Activated CD8-positive, alpha-beta memory T cell treated with anti-CD3 and anti-CD28 coated beads for 36 hours (primary cell): Measurements from ENCODE around the gene S1PR3. TPM values are rescaled to one million over a fixed set of nuclear protein-coding genes. Genes with fewer than 3 reads are reported as not detected.

Source experiments
- CTCF ChIA-PET: fragments of 350-600 bp; sonication (Branson Sonifier 250); formaldehyde crosslinking; loops from one replicate; lab custom pipeline; 2021; ENCODE audit warnings: antibody characterized with exemption; lab: Charles Lee
- POLR2A ChIA-PET: fragments of 350-600 bp; sonication (Branson Sonifier 250); formaldehyde crosslinking; loops from one replicate; lab custom pipeline; 2021; ENCODE audit warnings: antibody characterized with exemption; lab: Charles Lee
- total RNA-seq, 2 experiments: library from RNA; stranded (reverse); gene quantifications; one replicate each; pipeline ENCODE4 v1.2.3, GENCODE V29; 2021

S1PR3 gene
- total RNA-seq, 2 experiments from 2014 or later = 0.59 to 0.67 TPM

- POLR2A ChIA-PET = no interaction called here
- CTCF ChIA-PET = interaction anchor here (0.5 kb wide), 1 partner anchor 14 kb away, joined by 4 read pairs; no protein-coding TSS in a partner anchor
These were observed 61.3 kb downstream of the S1PR3 start for GRCh38 chr9:89052470-89053097.

DNA sequence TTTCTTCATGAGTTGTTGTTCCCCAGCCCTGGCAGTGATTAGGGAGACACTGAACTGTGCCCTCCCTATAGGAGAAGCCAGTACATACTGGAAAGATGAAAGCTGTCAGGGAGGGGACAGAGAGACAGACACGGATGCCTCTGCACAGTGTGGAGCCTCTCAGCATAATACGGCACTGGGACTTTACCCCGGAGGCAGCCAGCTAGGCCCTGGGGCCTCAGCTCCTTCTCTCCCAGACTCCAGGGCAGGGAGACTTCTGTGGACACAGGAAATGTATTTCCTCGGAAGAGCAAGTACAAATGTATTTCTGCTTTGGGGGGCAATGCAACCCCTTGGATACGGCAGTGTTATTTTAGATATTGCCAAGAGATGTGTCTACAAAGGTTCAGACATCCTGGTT is 62.0 kb downstream of the S1PR3 start:
- ChIA-PET CTCF (no interaction called here), POLR2A (no interaction called here)

Other genes starting within 250 kb of the S1PR3 start
- not detected for gene SHC3, start 187.3 kb downstream of the S1PR3 start, total RNA-seq